Measurements from ENCODE around the gene BTBD19. TPM values are rescaled to one million over a fixed set of nuclear protein-coding genes. Genes with fewer than 3 reads are reported as not detected.

The BTBD19 gene
- total RNA-seq, 1 experiment from 2014 or later: 1.6 TPM

GRCh38 chr1:44785029-44785380 lies 23.3 kb upstream of the BTBD19 start:
- ChIA-PET CTCF (interaction anchor here (0.7 kb wide), 1 partner anchor 132 kb away, joined by 3 read pairs; no protein-coding TSS in a partner anchor), POLR2A (no interaction called here)
- no peak overlapping the region for H3K4me3 ChIP-seq (ENCODE audit: low read depth, low read length)
- no peaks in the 10 kb centered on the region for H3K9me3 ChIP-seq
- no peaks in the 10 kb centered on the region for H3K4me1 ChIP-seq
- H3K27me3 ChIP-seq (replicated peaks; ENCODE audit: control insufficient read depth, insufficient read depth, low read length): no peaks in the 10 kb centered on the region
- intact Hi-C loops (cut with micrococcal nuclease; ENCODE audit: unreplicated experiment): no loop called here
- Mint-ChIP-seq H3K27me3 (ENCODE audit: insufficient read depth, unreplicated experiment) (no peaks in the 10 kb centered on the region), H3K4me1 (ENCODE audit: low read depth, unreplicated experiment) (no peaks in the 10 kb centered on the region), H3K9me3 (ENCODE audit: unreplicated experiment) (no peaks in the 10 kb centered on the region), H3K4me3 (ENCODE audit: unreplicated experiment) (no peak overlapping the region), H3K36me3 (ENCODE audit: insufficient read depth, unreplicated experiment) (peaks cover 30% of the 10 kb centered on the region), H3K27ac (ENCODE audit: unreplicated experiment) (no peak overlapping the region)
- no peak for TF ChIP-seq CTCF (IDR thresholded peaks at IDR 0.05; ENCODE audit: insufficient read depth in 1 of 2, low read depth in 1 of 2, low read length in 1 of 2, severe bottlenecking in 1 of 2, unreplicated experiment in 1 of 2)
- no peaks in the 10 kb centered on the region for H3K36me3 ChIP-seq (ENCODE audit: control insufficient read depth, insufficient read depth, low read length)
- DNase-seq: no peak
- BruUV-seq (replicated peaks): no TSS peak

- H3K27ac Mint-ChIP-seq (ENCODE audit: unreplicated experiment): no peak overlapping the region
These were observed 22.7 kb upstream of the BTBD19 start for GRCh38 chr1:44785501-44786137.

GRCh38 chr1:44786138-44786840 lies 22.0 kb upstream of the BTBD19 start:
- no peaks in the 10 kb centered on the region for H3K36me3 ChIP-seq (ENCODE audit: control insufficient read depth, insufficient read depth, low read length)
- intact Hi-C loops (cut with micrococcal nuclease; ENCODE audit: unreplicated experiment): no loop called here
- no peaks in the 10 kb centered on the region for H3K27me3 ChIP-seq (replicated peaks; ENCODE audit: control insufficient read depth, insufficient read depth, low read length)
- BruUV-seq (replicated peaks): no TSS peak
- ChIA-PET POLR2A (interaction anchor here (0.5 to 0.6 kb wide), 2 partner anchors 11 to 517 kb away, joined by 3 to 8 read pairs; partner anchors contain the start of gene RPS8), CTCF (no interaction called here)
- H3K9me3 Mint-ChIP-seq (ENCODE audit: unreplicated experiment): no peaks in the 10 kb centered on the region
- no peak overlapping the region for H3K4me3 ChIP-seq (ENCODE audit: low read depth, low read length)
- peak; percentile 56 to 57 for TF ChIP-seq CTCF (IDR thresholded peaks at IDR 0.05; ENCODE audit: insufficient read depth in 1 of 2, low read depth in 1 of 2, low read length in 1 of 2, severe bottlenecking in 1 of 2, unreplicated experiment in 1 of 2)
- H3K9me3 ChIP-seq: no peaks in the 10 kb centered on the region
- H3K4me3 Mint-ChIP-seq (ENCODE audit: unreplicated experiment): no peak overlapping the region
- no peaks in the 10 kb centered on the region for H3K4me1 ChIP-seq
- peak in 1 of 2 experiments; percentile 49 for DNase-seq
- no peaks in the 10 kb centered on the region for H3K27me3 Mint-ChIP-seq (ENCODE audit: insufficient read depth, unreplicated experiment)
- H3K27ac Mint-ChIP-seq (ENCODE audit: unreplicated experiment): no peak overlapping the region
- H3K4me1 Mint-ChIP-seq (ENCODE audit: low read depth, unreplicated experiment): no peaks in the 10 kb centered on the region
- H3K36me3 Mint-ChIP-seq (ENCODE audit: insufficient read depth, unreplicated experiment): peaks cover 17% of the 10 kb centered on the region

More at GRCh38 chr1:44785501-44786137, 22.7 kb upstream of the BTBD19 start:
- no peak for TF ChIP-seq CTCF (IDR thresholded peaks at IDR 0.05; ENCODE audit: insufficient read depth in 1 of 2, low read depth in 1 of 2, low read length in 1 of 2, severe bottlenecking in 1 of 2, unreplicated experiment in 1 of 2)
- H3K4me1 Mint-ChIP-seq (ENCODE audit: low read depth, unreplicated experiment): no peaks in the 10 kb centered on the region
- Histone ChIP-seq H3K4me3 (ENCODE audit: low read depth, low read length) (no peak overlapping the region), H3K27me3 (replicated peaks; ENCODE audit: control insufficient read depth, insufficient read depth, low read length) (no peaks in the 10 kb centered on the region), H3K36me3 (ENCODE audit: control insufficient read depth, insufficient read depth, low read length) (no peaks in the 10 kb centered on the region), H3K9me3 (no peaks in the 10 kb centered on the region), H3K4me1 (no peaks in the 10 kb centered on the region)
- peaks cover 24% of the 10 kb centered on the region for H3K36me3 Mint-ChIP-seq (ENCODE audit: insufficient read depth, unreplicated experiment)
- no TSS peak for BruUV-seq (replicated peaks)
- POLR2A ChIA-PET: no interaction called here
- DNase-seq: no peak
- H3K9me3 Mint-ChIP-seq (ENCODE audit: unreplicated experiment): no peaks in the 10 kb centered on the region
- CTCF ChIA-PET: no interaction called here
- intact Hi-C loops (cut with micrococcal nuclease; ENCODE audit: unreplicated experiment): no loop called here
- H3K4me3 Mint-ChIP-seq (ENCODE audit: unreplicated experiment): no peak overlapping the region
- no peaks in the 10 kb centered on the region for H3K27me3 Mint-ChIP-seq (ENCODE audit: insufficient read depth, unreplicated experiment)

All from Caco-2 (cell line).